OCI-LY1 (cell line): ENCODE results near the gene SPATA20.

Experiments
- H2AFZ ChIP-seq: fragments of 200-600 bp; sonication (generic), shearing (Covaris generic); 2 replicates; pipeline ENCODE4 v1.6.0; 2014; ENCODE audit warnings: antibody characterized with exemption, mild to moderate bottlenecking, low read length
- H3F3A ChIP-seq: fragments of 200-600 bp; sonication (generic), shearing (Covaris generic); 2 replicates; pipeline ENCODE4 v1.6.0; 2014; ENCODE audit warnings: mild to moderate bottlenecking, antibody characterized with exemption, low read length, moderate library complexity; ENCODE audit not compliant: insufficient read depth
- H3K27ac ChIP-seq: fragments of 200-600 bp; sonication (generic); 2 replicates; pipeline ENCODE4 v1.5.1; 2014; ENCODE audit warnings: low read length, mixed run types, mild to moderate bottlenecking, low read depth; ENCODE audit not compliant: poor library complexity, severe bottlenecking
- H3K27me3 ChIP-seq: fragments of 200-600 bp; sonication (generic); 2 replicates; pipeline ENCODE4 v1.6.0; 2014; ENCODE audit warnings: antibody characterized with exemption, mild to moderate bottlenecking, low read length, moderate library complexity; ENCODE audit not compliant: insufficient read depth
- H3K36me3 ChIP-seq: fragments of 200-600 bp; sonication (generic); 2 replicates; pipeline ENCODE4 v1.6.1; 2014; ENCODE audit warnings: mild to moderate bottlenecking, antibody characterized with exemption, low read length, moderate library complexity, mixed read lengths; ENCODE audit not compliant: insufficient read depth
- H3K4me1 ChIP-seq: fragments of 200-600 bp; sonication (generic); 2 replicates; pipeline ENCODE4 v1.5.1; 2014; ENCODE audit warnings: mild to moderate bottlenecking, low read length, moderate library complexity; ENCODE audit not compliant: insufficient read depth, severe bottlenecking
- H3K4me2 ChIP-seq: fragments of 200-600 bp; sonication (generic), shearing (Covaris generic); 2 replicates; pipeline ENCODE4 v1.6.1; 2014; ENCODE audit warnings: low read length
- H3K4me3 ChIP-seq: fragments of 200-600 bp; sonication (generic); 2 replicates; pipeline ENCODE4 v1.5.1; 2014; ENCODE audit warnings: low read length, low read depth, mild to moderate bottlenecking, mixed read lengths; ENCODE audit not compliant: poor library complexity, severe bottlenecking
- H3K79me2 ChIP-seq: fragments of 200-600 bp; shearing (Covaris generic); 2 replicates; pipeline ENCODE4 v1.6.1; 2016; ENCODE audit warnings: mixed run types, low read length, mixed read lengths; ENCODE audit not compliant: insufficient read depth
- H3K9ac ChIP-seq: fragments of 200-600 bp; sonication (generic), shearing (Covaris generic); 2 replicates; pipeline ENCODE4 v1.6.1; 2014; ENCODE audit warnings: mild to moderate bottlenecking, low read length, mixed read lengths
- H3K9me2 ChIP-seq: fragments of 200-600 bp; sonication (generic), shearing (Covaris generic); 2 replicates; pipeline ENCODE4 v1.6.1; 2014; ENCODE audit warnings: low read depth, mild to moderate bottlenecking, low read length, mixed read lengths
- H3K9me3 ChIP-seq: fragments of 200-600 bp; shearing (Covaris generic); 2 replicates; pipeline ENCODE4 v1.6.1; 2014; ENCODE audit warnings: low read length, mixed read lengths
- H4K20me1 ChIP-seq: fragments of 200-600 bp; sonication (generic), shearing (Covaris generic); 2 replicates; pipeline ENCODE4 v1.6.0; 2016; ENCODE audit warnings: mild to moderate bottlenecking, low read length; ENCODE audit not compliant: insufficient read depth
- EZH2 ChIP-seq: fragments of 200-600 bp; sonication (generic), shearing (Covaris generic); IDR thresholded peaks from 2 replicates; pipeline ENCODE4 v1.8.0; 2017; ENCODE audit warnings: borderline replicate concordance, mixed run types, mild to moderate bottlenecking, antibody characterized with exemption, low read length, moderate library complexity, mixed read lengths
- TF ChIP-seq, protein P1 (sequence below): fragments of 200-600 bp; sonication (generic), shearing (Covaris generic); IDR thresholded peaks from 2 replicates; pipeline ENCODE4 v1.5.1; 2017; ENCODE audit warnings: mild to moderate bottlenecking, antibody characterized with exemption, low read length, moderate library complexity, mixed read lengths

SPATA20 gene

DNA sequence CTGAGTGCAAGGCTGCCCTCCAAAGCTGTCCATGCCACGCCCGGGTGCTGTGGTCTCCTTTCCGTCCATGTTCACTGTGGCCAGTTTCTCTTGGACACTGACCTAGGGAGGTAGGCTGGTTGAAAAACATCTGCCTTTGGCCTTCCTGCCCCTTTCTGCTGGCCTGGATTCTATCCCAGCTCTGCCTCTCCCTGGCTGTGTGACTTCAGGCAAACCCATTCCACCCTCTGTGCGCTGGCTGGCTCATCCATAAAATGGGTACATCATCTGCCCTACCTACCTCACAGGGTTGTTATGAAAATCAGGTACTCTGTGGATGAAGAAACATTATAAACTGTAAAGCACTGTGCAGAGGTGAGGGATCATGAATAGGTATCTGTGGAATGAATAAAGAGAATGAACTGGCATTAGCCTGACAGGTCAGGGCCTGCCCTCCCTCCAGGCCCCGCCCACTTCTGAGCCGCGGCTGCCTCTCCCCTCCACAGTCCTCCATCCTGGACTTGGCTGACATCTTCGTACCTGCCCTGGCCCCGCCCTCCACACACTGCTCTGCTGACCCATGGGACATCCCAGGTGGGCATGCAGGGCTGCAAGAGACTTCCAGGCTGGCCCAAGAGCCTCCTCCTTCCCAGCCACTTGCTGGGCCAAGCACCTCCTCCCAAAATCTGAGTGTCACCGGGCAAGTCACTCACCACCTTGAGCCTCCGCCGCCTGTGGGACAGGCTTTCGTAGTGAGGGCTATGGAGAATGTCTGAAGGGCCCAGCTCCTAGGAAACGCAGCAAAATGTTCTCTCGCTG is 7.0 kb upstream of the SPATA20 start:
- Histone ChIP-seq H3K9me3 (no peaks in the 10 kb centered on the region), H3K79me2 (no peaks in the 10 kb centered on the region), H3K9ac (no peak overlapping the region), H3K36me3 (no peaks in the 10 kb centered on the region), H3K4me3 (no peak overlapping the region), H3K27me3 (peaks cover 8% of the 10 kb centered on the region; the same call in 1 of the 2 replicates), H2AFZ (no peak overlapping the region), H3K27ac (no peak overlapping the region), H3F3A (no peaks in the 10 kb centered on the region), H4K20me1 (no peaks in the 10 kb centered on the region), H3K4me1 (peaks cover 10% of the 10 kb centered on the region), H3K9me2 (no peaks in the 10 kb centered on the region), H3K4me2 (no peak overlapping the region)
- TF ChIP-seq EZH2 = no peak
- TF ChIP-seq, protein P1, sequence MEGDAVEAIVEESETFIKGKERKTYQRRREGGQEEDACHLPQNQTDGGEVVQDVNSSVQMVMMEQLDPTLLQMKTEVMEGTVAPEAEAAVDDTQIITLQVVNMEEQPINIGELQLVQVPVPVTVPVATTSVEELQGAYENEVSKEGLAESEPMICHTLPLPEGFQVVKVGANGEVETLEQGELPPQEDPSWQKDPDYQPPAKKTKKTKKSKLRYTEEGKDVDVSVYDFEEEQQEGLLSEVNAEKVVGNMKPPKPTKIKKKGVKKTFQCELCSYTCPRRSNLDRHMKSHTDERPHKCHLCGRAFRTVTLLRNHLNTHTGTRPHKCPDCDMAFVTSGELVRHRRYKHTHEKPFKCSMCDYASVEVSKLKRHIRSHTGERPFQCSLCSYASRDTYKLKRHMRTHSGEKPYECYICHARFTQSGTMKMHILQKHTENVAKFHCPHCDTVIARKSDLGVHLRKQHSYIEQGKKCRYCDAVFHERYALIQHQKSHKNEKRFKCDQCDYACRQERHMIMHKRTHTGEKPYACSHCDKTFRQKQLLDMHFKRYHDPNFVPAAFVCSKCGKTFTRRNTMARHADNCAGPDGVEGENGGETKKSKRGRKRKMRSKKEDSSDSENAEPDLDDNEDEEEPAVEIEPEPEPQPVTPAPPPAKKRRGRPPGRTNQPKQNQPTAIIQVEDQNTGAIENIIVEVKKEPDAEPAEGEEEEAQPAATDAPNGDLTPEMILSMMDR = no peak

DNA sequence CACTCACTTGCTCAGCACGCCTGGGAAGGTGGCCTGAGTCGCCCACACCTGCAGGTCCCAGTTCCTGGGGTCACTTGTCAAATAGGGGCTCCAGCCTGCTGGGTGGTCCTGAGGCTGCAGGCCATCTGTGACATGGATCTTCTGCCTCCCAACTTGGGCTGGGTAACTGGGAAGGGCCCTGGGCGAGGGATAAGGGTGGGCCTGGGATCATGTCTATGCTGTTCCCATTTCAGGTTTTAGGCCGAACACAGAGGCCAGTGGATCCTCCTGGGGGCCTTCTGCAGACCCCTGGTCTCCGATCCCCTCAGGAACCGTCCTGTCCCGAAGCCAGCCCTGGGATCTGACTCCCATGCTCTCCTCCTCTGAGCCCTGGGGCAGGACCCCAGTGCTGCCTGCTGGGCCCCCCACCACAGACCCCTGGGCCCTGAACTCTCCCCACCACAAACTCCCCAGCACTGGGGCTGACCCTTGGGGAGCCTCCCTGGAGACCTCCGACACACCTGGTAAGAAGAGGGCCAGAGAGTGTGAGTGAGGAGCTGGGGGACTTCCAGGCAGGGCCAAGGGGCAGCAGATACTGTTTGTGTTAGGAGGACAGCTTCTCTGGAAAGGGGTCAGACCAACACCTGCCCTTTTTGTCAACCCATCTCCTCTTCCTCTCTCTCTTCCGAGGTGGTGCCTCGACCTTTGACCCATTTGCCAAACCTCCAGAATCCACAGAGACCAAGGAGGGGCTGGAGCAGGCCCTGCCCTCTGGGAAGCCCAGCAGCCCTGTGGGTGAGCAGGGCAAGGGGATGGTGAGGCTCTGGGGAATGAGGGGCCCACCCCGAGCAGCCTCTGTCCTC is 6.2 kb upstream of the SPATA20 start:
- TF ChIP-seq EZH2 = no peak
- TF ChIP-seq, protein P1 = no peak
- Histone ChIP-seq H3K4me2 (no peak overlapping the region), H3K9me2 (no peaks in the 10 kb centered on the region), H3K9me3 (no peaks in the 10 kb centered on the region), H3K27ac (no peak overlapping the region), H3K9ac (no peak overlapping the region), H2AFZ (no peak overlapping the region), H4K20me1 (no peaks in the 10 kb centered on the region), H3K36me3 (no peaks in the 10 kb centered on the region), H3K4me1 (peaks cover 10% of the 10 kb centered on the region), H3F3A (no peaks in the 10 kb centered on the region), H3K79me2 (no peaks in the 10 kb centered on the region), H3K27me3 (peaks cover 8% of the 10 kb centered on the region; the same call in 1 of the 2 replicates), H3K4me3 (no peak overlapping the region)

DNA sequence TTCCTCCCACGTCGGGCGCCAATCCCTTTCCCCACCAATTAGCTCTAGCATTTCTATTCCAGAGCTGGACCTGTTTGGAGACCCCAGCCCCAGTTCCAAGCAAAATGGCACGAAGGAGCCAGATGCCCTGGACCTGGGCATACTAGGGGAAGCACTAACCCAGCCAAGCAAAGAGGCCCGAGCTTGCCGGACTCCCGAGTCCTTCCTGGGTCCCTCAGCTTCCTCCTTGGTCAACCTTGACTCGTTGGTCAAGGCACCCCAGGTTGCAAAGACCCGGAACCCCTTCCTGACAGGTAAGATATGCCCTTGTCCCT is 5.6 kb upstream of the SPATA20 start:
- no peaks in the 10 kb centered on the region for H3K79me2 ChIP-seq
- H3K4me2 ChIP-seq = peak overlapping the region; percentile 90
- H3K4me3 ChIP-seq = peak overlapping the region; percentile 67
- H3K27me3 ChIP-seq = peaks cover 8% of the 10 kb centered on the region; the same call in 1 of the 2 replicates
- H3K9me2 ChIP-seq = no peaks in the 10 kb centered on the region
- H3K36me3 ChIP-seq = no peaks in the 10 kb centered on the region
- peak overlapping the region; percentile 52; the same call in 1 of the 2 replicates for H3K9ac ChIP-seq
- H3K27ac ChIP-seq = no peak overlapping the region
- TF ChIP-seq EZH2 = no peak
- TF ChIP-seq, protein P1 = no peak
- no peak overlapping the region for H2AFZ ChIP-seq
- H3K4me1 ChIP-seq = peaks cover 10% of the 10 kb centered on the region
- H4K20me1 ChIP-seq = no peaks in the 10 kb centered on the region
- H3K9me3 ChIP-seq = no peaks in the 10 kb centered on the region
- H3F3A ChIP-seq = no peaks in the 10 kb centered on the region
